Thoracic aorta (tissue), 2 donors: ENCODE measurements around the gene CHN2. TPM values are rescaled to one million over a fixed set of nuclear protein-coding genes. Genes with fewer than 3 reads are reported as not detected.

Experiments used
- ATAC-seq: fragments of 150-250 bp; one replicate; pipeline ENCODE4 v1.8.0; 2017; ENCODE audit warnings: low read depth; ENCODE audit not compliant: insufficient number of reproducible peaks, low FRiP score
- DNase-seq: peaks from one replicate; pipeline ENCODE4 v3.0.0-alpha.2; 2020; ENCODE audit warnings: low spot score
- H3K27ac ChIP-seq, 2 donors: fragments of 200-600 bp; sonication (generic); 1 replicate in 1 of 2; 2 replicates in 1 of 2; pipeline ENCODE4 v1.5.1; 2016; ENCODE audit warnings: mild to moderate bottlenecking in 2 of 2, moderate library complexity in 2 of 2
- H3K27me3 ChIP-seq: fragments of 200-600 bp; sonication (generic); replicated peaks from 2 replicates; pipeline ENCODE4 v1.6.0; 2016; ENCODE audit warnings: mild to moderate bottlenecking; ENCODE audit not compliant: insufficient read depth
- H3K36me3 ChIP-seq: fragments of 200-600 bp; sonication (generic); one replicate; pipeline ENCODE4 v1.5.1; 2016
- H3K4me1 ChIP-seq, 2 donors: fragments of 200-600 bp; sonication (generic); 1 replicate in 1 of 2; 2 replicates in 1 of 2; pipeline versions ENCODE4 v1.5.1 to v1.6.0; 2016; ENCODE audit warnings: low read depth in 2 of 2, mild to moderate bottlenecking in 1 of 2; ENCODE audit not compliant: control insufficient read depth in 1 of 2
- H3K4me3 ChIP-seq: fragments of 200-600 bp; sonication (generic); 2 replicates; pipeline ENCODE4 v1.5.1; 2016; ENCODE audit warnings: mild to moderate bottlenecking
- H3K9me3 ChIP-seq: fragments of 200-600 bp; sonication (generic); 2 replicates; pipeline ENCODE4 v1.5.1; 2016
- CTCF ChIP-seq: fragments of 200-600 bp; sonication (generic); IDR thresholded peaks from one replicate; pipeline ENCODE4 v1.5.1; 2019; ENCODE audit warnings: antibody characterized with exemption
- total RNA-seq, 2 donors: library from RNA; depleted of rRNA; stranded (reverse); fragments of >200 nt; gene quantifications; one replicate each; pipeline versions ENCODE4 v1.1.0 to v1.2.3, GENCODE V29; 2016

Gene CHN2
- total RNA-seq, 2 donors from 2014 or later: 22.6 to 44.7 TPM

GRCh38 chr7:29239638-29240037, 45.1 kb downstream of the CHN2 start:
- H3K27ac ChIP-seq: no peak overlapping the region
- H3K36me3 ChIP-seq: no peaks in the 10 kb centered on the region
- no peaks in the 10 kb centered on the region for H3K27me3 ChIP-seq
- ATAC-seq (no peak), DNase-seq (no peak)
- no peak overlapping the region for H3K4me3 ChIP-seq
- no peaks in the 10 kb centered on the region for H3K4me1 ChIP-seq
- no peak for TF ChIP-seq CTCF
- H3K9me3 ChIP-seq: no peaks in the 10 kb centered on the region

- H3K4me1 ChIP-seq: no peaks in the 10 kb centered on the region
- no peaks in the 10 kb centered on the region for H3K9me3 ChIP-seq
- DNase-seq: no peak
- H3K36me3 ChIP-seq: no peaks in the 10 kb centered on the region
- no peak overlapping the region for H3K27ac ChIP-seq
- no peak for TF ChIP-seq CTCF
- no peaks in the 10 kb centered on the region for H3K27me3 ChIP-seq
- no peak for ATAC-seq
- no peak overlapping the region for H3K4me3 ChIP-seq
Observed at GRCh38 chr7:29242265-29242664, 47.7 kb downstream of the CHN2 start.

GRCh38 chr7:29243910-29244655, 49.5 kb downstream of the CHN2 start:
- Histone ChIP-seq H3K27me3 (no peaks in the 10 kb centered on the region), H3K27ac (no peak overlapping the region), H3K36me3 (no peaks in the 10 kb centered on the region), H3K4me3 (no peak overlapping the region), H3K4me1 (no peaks in the 10 kb centered on the region), H3K9me3 (no peaks in the 10 kb centered on the region)
- ATAC-seq: no peak
- DNase-seq: no peak
- no peak for TF ChIP-seq CTCF

- DNase-seq (no peak), ATAC-seq (no peak)
- no peak overlapping the region for H3K4me3 ChIP-seq
- no peaks in the 10 kb centered on the region for H3K27me3 ChIP-seq
- H3K4me1 ChIP-seq: no peaks in the 10 kb centered on the region
- no peak overlapping the region for H3K27ac ChIP-seq
- no peak for TF ChIP-seq CTCF
- no peaks in the 10 kb centered on the region for H3K36me3 ChIP-seq
- H3K9me3 ChIP-seq: no peaks in the 10 kb centered on the region
Observed at GRCh38 chr7:29247224-29247962, 52.8 kb downstream of the CHN2 start.

- Histone ChIP-seq H3K4me3 (no peak overlapping the region), H3K27ac (no peak overlapping the region), H3K9me3 (no peaks in the 10 kb centered on the region), H3K36me3 (no peaks in the 10 kb centered on the region), H3K27me3 (no peaks in the 10 kb centered on the region), H3K4me1 (no peaks in the 10 kb centered on the region)
- TF ChIP-seq CTCF: no peak
- no peak for ATAC-seq
- no peak for DNase-seq
Observed at GRCh38 chr7:29247963-29248236, 53.3 kb downstream of the CHN2 start.
